ENCODE measurements around the gene PIK3R6.
"Not testable (repeated sequence)": the region's sequence is repeated elsewhere in the genome, so short reads cannot be mapped to it uniquely, and the experiment has no call there.

PIK3R6 gene

DNA sequence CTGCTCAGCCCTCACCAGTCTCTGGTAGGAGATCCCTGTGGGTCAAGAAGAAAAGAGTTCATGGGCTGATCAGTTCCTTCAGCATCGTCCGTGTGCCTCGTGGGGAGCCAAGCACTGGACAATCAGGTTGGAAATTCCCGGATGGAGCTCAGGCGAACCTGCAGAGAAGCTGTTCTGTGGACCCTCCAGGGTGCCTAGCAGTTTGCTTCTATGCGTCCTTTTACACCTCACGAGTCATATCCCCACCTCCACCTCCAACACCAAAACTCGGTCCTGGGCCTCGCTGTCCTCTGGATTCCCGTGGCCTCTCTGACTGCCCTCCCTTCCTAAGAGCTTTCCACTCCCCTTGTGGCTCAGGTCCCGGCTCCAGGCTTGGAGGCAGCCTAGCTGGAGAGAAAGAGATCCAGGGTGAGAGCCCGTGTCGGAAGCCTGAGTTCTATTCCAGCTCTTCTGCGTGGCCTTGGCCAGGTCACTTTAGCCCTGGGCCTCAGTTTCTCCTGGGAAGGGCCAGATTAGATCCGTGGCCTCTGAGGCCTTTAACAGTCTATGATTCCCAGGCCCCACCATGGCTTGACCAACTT is 26.2 kb upstream of the PIK3R6 start:
- DNase-seq, result no peak

DNA sequence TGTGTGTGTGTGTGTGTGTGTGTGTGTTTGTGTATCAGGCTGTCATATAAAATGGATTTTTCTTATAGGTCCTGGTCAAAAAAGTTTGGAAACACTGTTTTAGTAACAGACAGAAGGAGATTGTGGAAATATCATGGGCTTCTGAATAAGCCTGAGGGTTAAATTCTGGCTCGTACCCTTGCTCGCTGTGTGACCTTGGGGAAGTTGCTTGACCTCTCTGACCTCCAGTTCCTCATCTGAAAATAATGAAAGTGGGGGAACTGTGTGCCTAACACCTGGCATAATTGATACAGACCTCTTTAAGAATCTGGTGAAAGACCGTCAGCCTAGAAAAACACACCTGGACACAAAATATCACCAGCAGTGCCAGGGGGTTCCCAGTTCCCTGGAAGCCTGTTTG is 25.6 kb upstream of the PIK3R6 start:
- DNase-seq, result no peak

DNA sequence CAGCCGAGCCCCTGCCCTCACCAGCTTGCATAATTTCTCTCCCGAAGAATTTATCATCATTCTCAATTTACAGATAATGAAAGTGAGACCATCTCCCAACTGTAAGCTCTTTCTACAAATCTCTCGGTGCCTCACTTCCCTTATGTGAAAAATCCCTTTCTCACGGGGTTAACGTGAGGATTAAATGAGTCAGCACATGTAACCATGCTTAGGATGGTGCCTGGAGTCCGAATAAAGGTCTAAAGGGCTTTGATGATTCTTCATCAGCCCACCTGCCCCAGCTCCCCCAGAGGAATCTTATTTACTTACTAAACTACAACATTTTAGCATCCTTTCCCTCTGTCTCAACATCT is 24.8 kb upstream of the PIK3R6 start:
- DNase-seq, result peak in 1 of 2 donors; percentile 59

DNA sequence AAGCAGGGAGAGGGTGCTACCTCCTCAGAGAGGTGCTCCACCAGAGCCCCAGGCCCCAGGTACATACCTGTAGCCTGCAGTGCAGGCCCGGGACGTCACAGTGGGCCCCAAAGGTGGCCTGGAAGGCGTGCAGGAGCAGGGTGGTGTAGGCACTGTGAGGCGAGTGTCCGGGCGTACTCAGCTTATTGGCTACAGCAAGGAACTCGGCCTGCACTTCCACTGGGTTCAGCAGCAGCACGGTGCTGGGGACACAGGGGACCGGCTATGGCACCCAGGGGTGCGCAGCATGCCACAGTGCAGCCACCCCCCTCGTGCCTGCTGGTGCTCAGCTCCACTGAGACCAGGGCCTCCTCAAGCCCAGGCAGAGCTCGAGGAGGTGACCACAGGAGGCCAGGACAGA is 23.2 kb upstream of the PIK3R6 start:
- DNase-seq, result no peak

DNA sequence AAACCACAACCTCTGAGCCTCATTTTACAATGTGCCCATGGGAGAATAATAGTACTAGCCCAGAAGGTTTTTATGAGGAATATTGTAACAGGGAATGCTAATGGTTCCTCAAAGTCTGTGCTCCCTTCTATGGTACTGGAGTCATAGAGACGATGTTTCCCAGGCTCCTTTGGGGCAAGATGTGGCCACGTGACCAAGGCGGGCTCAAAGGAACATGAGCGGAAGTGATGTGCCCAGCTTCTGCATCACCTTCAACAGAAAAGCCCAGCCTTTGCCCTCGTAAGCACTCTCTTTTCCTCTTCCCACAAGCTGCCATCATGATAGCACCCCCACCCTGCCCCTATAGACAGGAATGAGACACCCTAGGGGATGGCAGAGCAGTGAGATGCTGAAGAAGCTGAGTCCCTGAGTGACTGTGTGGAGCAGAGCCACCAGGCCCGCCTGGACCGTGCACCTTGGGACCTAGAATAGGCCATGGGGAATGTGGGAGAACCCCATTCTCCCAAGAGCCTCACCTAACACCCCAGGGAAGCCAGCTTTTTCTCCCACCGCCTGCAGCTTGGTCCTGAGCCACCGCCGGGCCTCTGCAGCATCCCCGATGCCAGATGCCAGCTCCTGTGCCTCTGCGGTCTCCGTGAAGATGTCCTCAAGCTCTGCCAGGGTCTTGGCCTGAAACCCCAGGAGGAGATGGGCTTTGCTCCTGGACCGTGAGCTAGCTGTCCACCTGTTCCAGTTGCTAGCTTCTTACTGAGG is 22.2 kb upstream of the PIK3R6 start:
- no peak for DNase-seq

DNA sequence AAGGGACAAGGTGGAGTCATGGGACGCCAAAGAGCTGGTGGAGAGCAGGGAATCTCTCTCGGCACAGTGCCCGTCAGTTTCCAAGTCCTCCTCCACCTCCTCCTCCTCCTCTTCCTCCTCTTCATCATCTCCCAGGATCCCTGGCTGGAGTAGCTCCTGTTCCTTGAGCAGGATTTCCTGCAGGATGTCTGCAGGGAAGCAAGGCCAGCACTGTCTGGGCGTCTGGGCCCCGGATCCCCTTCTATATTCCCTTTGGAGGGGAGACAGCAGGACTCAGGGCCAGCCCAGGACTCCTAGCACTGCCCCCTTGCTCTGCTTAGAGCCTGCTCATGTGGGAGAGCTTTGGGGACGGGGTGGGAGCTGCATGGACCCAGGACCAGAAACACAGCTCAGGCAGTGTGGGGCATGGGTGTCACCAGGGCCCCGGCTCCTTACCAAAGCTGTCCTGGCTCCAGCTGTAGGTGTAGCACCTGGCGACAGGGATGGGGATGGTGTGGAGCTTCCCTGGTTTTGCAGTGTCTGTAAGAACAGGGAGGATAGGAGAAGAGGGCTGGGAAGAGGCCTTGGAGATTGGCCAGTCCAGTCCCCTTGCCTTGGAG is 21.3 kb upstream of the PIK3R6 start:
- no peak for DNase-seq

DNA sequence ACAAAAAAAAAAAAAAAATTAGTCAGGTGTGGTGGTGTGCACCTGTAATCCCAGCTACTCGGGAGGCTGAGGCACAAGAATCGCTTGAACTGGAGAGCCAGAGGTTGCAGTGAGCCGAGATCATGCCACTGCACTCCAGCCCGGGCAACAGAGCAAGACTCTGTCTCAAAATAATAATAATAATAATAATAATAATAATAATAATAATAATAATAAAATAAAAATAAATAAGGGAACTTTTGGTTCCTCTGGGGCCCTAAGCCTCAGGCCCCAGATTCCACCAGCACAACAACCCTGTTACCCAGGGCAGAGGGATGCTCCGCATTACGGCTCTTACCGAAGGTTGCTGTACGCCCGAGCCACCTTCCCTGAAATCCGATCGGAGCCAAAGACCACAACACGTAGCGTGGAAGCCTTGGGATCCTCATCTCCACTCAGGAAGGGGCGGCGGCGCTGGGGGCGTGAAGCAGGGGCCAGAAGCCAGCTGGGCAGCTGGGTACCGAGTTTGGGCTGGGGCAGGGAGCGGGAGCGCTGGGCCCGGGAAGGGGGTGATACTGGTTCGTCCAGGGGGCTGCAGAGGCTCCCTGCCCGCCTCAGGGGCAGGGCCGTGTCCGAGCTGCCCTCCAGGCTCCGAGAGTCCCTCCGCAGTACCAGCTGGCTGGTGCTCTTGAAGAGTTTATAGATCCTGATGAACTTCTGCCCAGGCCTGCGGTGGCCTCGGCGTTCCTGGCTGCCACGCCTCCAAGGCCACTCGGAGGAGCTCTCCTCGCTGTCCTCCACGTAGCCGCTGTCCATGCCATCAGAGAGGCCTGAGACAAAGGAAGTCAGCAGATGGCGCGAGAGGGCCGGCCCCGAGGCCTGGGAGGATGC is 20.6 kb upstream of the PIK3R6 start:
- no peak for DNase-seq

DNA sequence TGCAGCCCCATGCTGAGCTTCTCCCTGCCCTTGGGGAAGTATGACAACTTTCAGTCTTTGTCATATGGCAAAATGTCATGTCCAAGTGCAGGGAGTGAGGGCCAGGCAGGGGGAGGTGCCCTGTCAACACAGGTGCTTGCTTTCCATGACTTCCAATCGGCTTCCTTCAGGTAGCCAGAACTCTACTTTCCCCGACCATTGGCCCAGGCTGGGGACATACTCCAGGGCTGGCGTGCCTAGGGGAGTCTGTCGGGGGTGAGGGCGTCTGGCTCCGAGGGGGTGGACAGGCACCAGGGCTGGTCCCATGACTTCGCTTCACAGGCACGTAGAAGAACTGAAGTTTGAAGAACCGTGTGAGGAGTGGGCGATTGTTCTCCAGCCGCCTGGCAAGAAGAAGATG is 19.8 kb upstream of the PIK3R6 start:
- no peak for DNase-seq

DNA sequence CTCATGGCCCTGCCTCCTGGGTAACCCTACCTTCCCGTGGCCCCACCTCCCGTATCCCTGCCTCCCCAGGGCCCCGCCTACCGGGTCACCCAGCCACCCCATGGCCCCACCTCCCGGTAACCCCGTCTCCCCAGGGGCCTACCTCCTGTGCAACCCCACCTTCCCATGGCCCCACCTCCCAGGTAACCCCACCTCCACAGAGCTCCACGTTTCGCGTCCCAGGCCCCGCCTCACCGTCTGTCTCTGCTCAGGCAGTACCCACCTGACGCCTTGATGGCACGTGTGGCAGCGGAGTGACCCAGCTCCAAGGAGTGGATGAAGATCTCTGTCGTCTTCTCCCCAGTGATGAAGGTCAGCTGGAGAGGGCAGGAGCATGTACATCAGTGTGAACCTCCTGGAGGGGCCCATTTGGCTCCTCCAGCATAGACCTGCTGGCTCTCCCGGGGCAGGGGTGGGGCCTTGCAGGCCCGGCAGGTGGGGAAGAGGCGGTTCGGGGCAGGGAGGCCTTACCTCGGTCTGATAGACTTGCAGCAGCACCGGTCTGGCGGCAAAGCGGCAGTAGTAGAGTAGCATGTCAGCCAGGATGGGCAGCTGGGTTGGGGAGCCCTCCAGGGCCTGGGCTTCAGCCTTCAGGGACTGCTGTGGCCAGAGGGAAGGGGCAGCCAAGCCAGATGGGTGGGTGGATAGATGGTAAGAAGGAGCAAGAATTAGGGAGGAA is 18.7 kb upstream of the PIK3R6 start:
- no peak for DNase-seq

DNA sequence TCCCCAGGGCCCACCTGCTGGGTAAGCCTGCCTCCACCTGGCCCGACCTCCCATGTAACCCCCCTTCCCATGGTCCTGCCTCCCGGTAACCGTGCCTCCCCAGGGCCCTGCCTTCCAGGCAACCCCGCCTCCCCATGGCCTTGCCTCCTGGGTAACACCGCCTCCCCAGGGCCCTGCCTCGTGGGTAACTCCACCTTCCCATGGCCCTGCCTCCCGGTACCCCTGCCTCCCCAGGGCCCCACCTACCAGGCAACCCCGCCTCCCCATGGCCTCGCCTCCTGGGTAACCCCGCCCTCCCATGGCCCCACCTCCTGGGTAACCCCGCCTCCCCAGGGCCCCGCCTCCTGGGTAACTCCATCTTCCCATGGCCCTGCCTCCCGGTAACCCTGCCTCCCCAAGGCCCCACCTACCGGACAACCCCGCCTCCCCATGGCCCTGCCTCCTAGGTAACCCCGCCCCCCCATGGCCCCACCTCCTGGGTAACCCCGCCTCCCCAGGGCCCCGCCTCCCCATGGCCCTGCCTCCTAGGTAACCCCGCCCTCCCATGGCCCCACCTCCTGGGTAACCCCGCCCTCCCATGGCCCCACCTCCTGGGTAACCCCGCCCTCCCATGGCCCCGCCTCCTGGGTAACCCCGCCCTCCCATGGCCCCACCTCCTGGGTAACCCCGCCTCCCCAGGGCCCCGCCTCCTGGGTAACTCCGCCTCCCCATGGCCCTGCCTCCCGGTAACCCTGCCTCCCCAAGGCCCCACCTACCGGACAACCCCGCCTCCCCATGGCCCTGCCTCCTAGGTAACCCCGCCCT is 17.9 kb upstream of the PIK3R6 start:
- DNase-seq, result not testable (repeated sequence)

DNA sequence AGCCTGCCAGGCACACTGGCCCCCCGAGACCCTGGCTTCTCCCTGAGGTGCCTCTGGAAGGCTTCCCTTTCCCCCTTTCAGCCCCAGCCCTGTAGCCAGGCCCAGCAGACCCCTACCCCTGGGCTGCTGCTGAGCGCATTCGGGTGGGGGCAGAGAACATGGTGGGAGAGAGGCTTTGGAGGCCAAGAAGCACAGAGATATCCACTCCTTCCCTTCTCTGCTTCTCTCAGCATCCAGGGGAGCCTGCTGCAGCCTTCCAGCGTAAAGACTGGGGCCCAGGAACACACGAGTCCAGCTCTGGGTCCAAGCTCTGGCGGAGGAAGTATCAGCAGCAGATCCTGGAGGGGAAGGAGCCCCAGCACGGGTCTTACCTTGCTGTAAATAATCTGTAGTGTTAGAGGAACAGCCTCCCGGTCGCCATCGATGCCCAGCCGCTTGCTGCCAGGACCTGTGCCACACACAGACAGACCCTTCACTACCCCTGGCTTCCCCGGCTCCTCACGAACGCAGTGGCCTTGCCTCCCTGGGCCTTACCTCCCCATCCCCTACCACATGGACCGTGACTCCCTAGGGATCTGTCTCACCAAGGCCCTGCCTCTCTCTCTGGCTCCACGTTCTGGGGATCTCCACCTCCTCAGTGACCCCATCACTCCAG is 17.0 kb upstream of the PIK3R6 start:
- no peak for DNase-seq

DNA sequence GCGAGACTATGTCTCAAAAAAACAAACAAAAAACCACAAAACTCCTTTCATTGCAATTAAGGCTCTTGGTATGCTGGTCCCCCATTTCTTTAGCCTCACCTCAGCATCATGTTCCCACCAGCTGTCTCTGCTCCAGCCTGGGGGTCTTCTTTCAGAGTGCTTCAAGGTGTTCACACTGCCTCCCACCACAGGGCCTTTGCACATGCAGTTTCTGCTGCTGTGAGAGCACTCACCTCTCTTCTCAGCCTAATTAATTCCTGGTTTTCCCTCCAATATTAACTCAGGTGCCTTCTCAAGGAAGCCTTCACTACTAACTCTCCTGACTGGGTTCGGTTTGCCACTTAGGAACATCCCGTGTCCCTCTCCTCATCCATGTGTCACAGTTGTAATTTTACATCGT is 15.9 kb upstream of the PIK3R6 start:
- DNase-seq, result no peak

DNA sequence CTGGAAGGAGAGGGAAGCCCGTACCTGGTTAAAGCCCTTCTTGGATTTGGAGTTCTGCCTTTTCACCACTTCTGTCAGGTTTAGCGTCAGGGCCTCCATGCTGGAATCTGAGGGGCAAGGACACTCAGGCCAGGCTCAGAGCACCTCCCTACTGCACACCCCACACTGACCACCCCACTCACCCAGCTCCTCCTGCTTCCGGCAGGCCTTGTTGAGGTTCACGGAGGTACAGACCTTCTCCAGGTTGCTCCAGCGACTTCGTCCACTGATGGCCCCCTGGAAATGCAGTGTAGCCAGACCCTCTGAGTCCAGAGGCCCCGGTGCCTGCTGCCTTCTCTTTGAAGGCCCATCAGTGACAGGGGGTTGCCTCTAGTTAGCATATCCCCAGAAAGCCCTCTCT is 14.1 kb upstream of the PIK3R6 start:
- DNase-seq, result no peak

DNA sequence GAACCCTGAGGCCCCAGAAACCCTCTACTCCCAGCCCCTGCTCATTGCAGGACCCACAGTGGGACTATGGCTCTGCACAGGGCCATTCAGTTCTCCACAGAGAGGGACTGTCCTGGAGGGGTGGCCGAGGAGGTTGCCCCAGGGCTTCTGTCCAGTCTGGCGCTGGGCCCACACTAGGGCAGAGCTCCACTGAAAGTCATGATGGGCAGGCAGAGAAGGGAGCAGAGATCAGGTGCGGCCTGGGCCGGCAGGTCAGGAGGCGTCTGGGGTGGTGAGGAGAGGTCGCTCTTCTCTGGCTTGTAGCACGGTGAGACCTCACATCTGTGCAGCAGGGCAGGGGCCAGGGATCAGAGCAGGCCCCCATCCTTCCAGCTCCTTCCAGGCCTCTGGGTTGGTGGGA is 13.0 kb upstream of the PIK3R6 start:
- no peak for DNase-seq

DNA sequence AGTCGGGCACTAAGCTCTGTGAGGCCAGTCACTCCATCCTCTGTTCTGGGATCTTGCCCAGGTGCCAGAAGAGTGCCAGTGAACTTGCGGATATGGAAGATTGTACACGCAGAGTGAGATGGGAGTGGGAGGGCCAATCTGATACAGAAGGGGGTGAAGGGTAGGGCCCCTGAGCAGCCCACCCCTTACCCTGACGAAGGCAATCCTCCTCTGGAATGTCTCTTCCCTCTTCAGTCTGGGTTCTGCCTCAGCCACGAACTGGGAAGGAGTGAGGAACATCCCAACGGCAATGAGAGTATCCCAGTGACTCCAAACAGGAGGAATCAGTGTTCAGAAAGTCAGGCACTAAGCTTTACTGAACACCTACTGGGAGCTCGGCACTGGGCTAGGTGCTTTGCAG is 11.9 kb upstream of the PIK3R6 start:
- DNase-seq, result no peak

DNA sequence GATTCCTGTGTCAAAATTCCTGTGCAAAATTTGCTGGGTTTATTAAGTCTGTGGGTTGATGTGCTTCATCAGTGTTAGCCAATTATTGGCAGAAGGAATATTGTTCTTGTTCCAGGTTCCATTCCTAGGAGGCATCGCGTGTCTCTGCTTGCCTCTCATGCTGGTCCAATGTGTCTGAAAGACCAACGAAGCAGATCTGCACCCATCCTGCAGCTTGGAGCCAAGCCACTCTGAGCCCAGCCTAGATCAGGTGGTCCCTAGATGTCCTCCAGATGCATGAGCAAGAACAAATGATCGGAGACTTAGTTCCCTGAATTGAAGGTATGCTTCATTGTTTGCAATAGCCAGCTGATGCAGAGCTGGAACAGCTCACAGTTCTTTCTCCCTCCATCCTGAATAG is 10.5 kb upstream of the PIK3R6 start:
- DNase-seq, result no peak

DNA sequence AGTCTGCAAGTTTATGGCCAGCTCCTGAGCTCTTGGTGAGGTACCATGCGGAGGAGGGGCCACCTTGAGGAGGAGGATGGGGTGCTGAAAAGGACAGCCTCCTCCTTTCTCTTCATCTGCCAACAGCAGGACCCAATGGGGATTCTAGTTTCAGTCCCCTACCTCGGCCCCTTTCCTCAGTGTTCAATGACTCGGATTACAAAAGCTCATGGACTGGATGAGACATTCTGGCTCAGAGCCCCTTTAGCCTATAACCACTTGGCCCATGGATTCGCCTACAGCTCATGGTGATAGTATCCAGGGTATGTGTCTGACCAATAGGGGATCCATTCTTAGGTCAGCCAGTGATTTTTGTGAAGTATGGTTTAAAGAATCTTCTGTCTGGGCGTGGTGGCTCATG is 8.5 kb upstream of the PIK3R6 start:
- DNase-seq, result no peak

DNA sequence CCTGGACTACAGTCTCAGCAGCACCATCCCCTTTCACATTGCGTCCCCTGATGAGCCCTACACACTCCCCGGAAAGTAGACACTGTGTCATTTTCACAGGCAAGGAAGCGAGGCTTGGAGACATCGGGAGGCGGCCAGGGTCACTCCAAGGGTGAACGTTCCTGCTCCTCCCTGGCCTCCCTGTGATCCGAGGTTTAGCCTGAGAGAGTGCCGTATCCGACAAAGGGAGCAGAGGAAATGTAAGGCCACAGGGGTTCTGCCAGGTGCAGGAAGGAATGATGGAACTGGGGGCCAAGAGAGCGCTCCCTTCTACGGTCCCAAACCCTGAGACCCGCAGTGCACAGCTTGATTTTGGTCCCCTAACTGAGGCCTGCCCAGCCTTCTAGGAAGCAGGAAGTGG is 8.0 kb upstream of the PIK3R6 start:
- no peak for DNase-seq

DNA sequence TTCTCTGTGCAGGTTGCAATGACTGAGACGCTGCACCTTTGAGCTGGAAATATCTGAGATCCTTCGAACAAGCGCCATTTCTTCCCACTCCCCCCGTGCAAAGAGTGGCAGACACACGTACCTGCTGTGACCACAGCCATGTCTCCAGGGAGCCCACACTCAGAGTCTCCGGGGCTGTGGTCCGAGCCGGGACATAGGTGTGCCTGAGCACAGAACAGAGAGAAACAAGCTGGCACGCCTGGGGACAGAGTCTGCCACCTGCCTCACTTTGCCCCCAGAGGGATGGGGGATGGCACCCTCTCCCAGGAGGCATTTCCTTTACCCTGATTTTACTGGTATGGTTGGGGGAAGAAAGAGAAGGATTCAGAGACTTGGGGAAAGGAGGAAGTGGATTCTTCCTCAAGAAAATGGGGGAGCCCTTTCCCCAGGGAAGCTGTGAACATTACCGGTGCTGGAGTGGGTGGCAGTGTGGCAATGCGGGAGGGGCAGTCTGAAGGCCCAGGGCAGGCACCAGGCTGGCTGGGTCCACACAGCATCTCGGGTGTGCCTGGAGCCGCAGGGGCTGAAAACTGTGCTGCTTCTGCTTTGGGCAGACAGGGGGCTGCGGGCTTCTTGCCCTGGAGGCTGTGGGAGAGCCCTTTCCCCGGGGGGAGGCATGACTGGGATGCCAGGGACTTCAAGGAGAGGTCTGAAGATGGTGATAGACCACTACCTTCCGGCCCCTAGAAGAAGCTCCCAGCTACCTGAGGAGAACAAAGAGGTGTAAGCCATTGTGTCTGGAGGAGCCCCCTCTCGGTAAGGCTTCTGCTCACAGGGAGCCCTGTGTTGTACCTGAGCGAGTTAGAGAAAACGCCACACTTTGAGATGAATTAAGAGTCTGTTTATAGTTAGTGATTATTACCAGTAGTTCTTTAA is 6.6 kb upstream of the PIK3R6 start:
- DNase-seq, result no peak

DNA sequence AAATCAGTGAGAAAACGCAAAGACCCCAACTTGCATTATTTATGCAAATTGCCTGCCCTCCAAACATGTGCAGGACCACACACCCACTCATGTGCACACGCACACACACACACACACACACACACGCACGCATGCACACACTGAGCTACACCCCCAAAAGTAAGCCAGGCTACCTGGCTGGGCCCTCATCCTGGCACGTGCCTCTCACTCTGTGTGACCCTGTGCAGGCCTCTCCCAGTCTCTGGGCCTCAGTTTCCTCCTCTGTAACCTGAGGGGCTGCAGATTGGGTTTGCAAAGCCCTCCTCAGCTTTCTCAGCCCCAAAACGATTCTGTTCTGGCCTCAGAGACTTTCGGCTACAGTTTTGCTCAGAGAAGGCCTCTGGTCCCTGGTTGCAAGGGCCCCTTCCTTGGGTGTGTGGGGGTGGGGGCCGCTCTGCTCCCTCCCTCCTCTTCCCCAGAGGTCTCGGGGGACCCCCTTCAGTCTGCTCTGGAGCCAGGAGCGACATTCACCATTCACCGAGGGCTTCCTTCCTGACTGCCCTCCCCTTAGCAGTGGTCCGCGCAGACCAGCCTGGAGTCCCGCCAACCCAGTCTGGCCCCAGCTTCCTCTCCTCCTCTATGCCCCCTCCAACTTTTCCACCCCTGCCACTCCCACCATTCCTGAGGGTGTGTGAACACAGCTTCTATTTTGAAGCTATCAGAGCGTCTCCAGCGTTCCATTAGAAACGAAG is 5.4 kb upstream of the PIK3R6 start:
- no peak for DNase-seq
